Measurements from ENCODE around the gene MED13L. TPM values are rescaled to one million over a fixed set of nuclear protein-coding genes. Genes with fewer than 3 reads are reported as not detected.
A peak's percentile ranks its signal among the peaks of the same experiment; 100 is the strongest.

Gene MED13L
- total RNA-seq, 2 experiments from 2014 or later: 203 to 208 TPM

DNA sequence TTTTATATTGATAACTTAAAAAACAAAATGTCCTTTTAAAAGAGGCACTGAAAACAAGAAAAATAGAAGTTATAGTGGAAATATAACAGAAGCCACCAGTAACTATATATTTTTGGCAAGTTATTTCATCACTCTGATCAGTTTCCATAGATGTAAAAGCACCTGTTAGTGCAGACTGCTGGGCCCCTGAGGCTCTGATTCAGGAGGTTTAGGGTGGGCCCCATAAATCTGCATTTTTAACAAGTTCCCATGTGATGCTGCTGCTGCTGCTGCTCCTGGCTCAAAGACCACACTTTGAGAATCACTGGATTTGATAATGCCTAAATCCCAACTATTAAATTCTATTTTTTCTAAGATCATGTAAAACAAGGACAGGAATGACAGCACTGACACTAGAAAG lies 251.1 kb downstream of the MED13L start:
- Mint-ChIP-seq H3K4me1 (ENCODE audit: low read depth) (peaks cover 64% of the 10 kb centered on the region), H3K4me3 (no peak overlapping the region), H3K27me3 (no peaks in the 10 kb centered on the region), H3K27ac (peak overlapping the region; percentile 24), H3K36me3 (ENCODE audit: low read depth) (peaks cover 15% of the 10 kb centered on the region), H3K9me3 (no peaks in the 10 kb centered on the region)
- Histone ChIP-seq H3K36me3 (ENCODE audit: insufficient read depth, low read length) (no peaks in the 10 kb centered on the region), H3K27ac (ENCODE audit: low read depth in 1 of 2, low read length in 2 of 2) (no peak overlapping the region), H3K27me3 (ENCODE audit: control insufficient read depth in 1 of 2, insufficient read depth in 2 of 2, low read length in 2 of 2) (no peaks in the 10 kb centered on the region), H3K9me3 (ENCODE audit: control insufficient read depth in 1 of 2, insufficient read depth in 1 of 2, low read length in 2 of 2) (peaks cover 0 to 4% of the 10 kb centered on the region in 2 experiments), H3K4me1 (ENCODE audit: insufficient read depth, low read length) (no peaks in the 10 kb centered on the region), H3K4me3 (ENCODE audit: low read length) (no peak overlapping the region)
- no peak for ATAC-seq (ENCODE audit: poor library complexity)
- ChIA-PET POLR2A (no interaction called here), CTCF (no interaction called here)
- TF ChIP-seq, protein P1, sequence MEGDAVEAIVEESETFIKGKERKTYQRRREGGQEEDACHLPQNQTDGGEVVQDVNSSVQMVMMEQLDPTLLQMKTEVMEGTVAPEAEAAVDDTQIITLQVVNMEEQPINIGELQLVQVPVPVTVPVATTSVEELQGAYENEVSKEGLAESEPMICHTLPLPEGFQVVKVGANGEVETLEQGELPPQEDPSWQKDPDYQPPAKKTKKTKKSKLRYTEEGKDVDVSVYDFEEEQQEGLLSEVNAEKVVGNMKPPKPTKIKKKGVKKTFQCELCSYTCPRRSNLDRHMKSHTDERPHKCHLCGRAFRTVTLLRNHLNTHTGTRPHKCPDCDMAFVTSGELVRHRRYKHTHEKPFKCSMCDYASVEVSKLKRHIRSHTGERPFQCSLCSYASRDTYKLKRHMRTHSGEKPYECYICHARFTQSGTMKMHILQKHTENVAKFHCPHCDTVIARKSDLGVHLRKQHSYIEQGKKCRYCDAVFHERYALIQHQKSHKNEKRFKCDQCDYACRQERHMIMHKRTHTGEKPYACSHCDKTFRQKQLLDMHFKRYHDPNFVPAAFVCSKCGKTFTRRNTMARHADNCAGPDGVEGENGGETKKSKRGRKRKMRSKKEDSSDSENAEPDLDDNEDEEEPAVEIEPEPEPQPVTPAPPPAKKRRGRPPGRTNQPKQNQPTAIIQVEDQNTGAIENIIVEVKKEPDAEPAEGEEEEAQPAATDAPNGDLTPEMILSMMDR (IDR thresholded peaks at IDR 0.05): no peak
- intact Hi-C loops (cut with DNase I, micrococcal nuclease): no loop called here
- DNase-seq: no peak

DNA sequence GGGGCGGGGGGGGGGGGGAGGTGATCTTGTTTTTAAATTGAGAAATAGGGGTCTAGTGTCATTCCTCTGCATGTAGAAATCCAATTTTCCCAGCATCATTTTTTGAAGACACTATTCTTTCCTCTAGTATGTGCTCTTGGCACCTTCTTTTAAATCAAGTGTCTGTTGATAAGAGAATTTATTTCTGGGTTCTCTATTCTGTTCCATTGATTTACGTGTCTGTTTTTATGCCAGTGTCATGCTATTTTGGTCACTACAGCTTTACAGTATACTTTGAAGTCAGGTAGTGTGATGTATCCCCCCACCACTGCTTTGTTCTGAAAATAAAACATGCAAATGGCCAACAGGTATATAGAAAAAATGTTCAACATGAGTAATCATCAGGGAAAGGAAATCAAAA lies 252.7 kb downstream of the MED13L start:
- no peak overlapping the region for H3K27ac Mint-ChIP-seq

DNA sequence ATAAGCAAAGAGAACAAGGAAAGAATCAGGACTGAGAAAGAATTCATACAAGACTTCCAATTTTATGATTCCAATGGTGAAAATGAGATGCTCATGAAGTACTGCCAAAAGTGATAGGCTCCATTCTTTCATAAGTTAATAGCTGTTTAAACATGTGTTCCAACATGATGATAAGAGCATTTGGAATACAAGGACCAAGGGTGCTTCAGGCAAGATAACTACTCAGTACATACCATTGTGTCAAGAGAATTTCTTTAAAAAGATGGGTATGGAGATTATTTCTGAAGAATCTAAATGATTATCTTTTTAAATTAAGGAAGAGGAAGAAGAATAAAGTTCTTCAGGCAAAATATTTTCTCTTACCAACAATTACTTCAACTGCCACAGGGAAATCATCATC lies 258.1 kb downstream of the MED13L start:
- Mint-ChIP-seq H3K36me3 (ENCODE audit: low read depth) (peaks cover 69% of the 10 kb centered on the region), H3K4me1 (ENCODE audit: low read depth) (peaks cover 13% of the 10 kb centered on the region), H3K9me3 (no peaks in the 10 kb centered on the region), H3K27me3 (no peaks in the 10 kb centered on the region), H3K4me3 (no peak overlapping the region), H3K27ac (no peak overlapping the region)
- DNase-seq: no peak
- Histone ChIP-seq H3K27me3 (ENCODE audit: control insufficient read depth in 1 of 2, insufficient read depth in 2 of 2, low read length in 2 of 2) (no peaks in the 10 kb centered on the region), H3K9me3 (ENCODE audit: control insufficient read depth in 1 of 2, insufficient read depth in 1 of 2, low read length in 2 of 2) (no peaks in the 10 kb centered on the region), H3K4me1 (ENCODE audit: insufficient read depth, low read length) (no peaks in the 10 kb centered on the region), H3K36me3 (ENCODE audit: insufficient read depth, low read length) (peaks cover 40% of the 10 kb centered on the region), H3K27ac (ENCODE audit: low read depth in 1 of 2, low read length in 2 of 2) (no peak overlapping the region), H3K4me3 (ENCODE audit: low read length) (no peak overlapping the region)
- intact Hi-C loops (cut with DNase I, micrococcal nuclease): no loop called here
- ChIA-PET POLR2A (no interaction called here), CTCF (no interaction called here)
- TF ChIP-seq, protein P1 (IDR thresholded peaks at IDR 0.05): no peak
- ATAC-seq (ENCODE audit: poor library complexity): no peak

More for the DNA sequence above, 252.7 kb downstream of the MED13L start:
- ChIA-PET POLR2A (no interaction called here), CTCF (no interaction called here)
- H3K27me3 Mint-ChIP-seq: no peaks in the 10 kb centered on the region
- H3K4me1 Mint-ChIP-seq (ENCODE audit: low read depth): peaks cover 56% of the 10 kb centered on the region
- H3K4me3 Mint-ChIP-seq: no peak overlapping the region
- H3K4me3 ChIP-seq (ENCODE audit: low read length): no peak overlapping the region
- H3K36me3 ChIP-seq (ENCODE audit: insufficient read depth, low read length): peaks cover 8% of the 10 kb centered on the region
- H3K9me3 ChIP-seq (ENCODE audit: control insufficient read depth in 1 of 2, insufficient read depth in 1 of 2, low read length in 2 of 2): no peaks in the 10 kb centered on the region
- TF ChIP-seq, protein P1 (IDR thresholded peaks at IDR 0.05): no peak
- no peaks in the 10 kb centered on the region for H3K9me3 Mint-ChIP-seq
- ATAC-seq (ENCODE audit: poor library complexity): no peak
- no peaks in the 10 kb centered on the region for H3K27me3 ChIP-seq (ENCODE audit: control insufficient read depth in 1 of 2, insufficient read depth in 2 of 2, low read length in 2 of 2)
- peaks cover 23% of the 10 kb centered on the region for H3K36me3 Mint-ChIP-seq (ENCODE audit: low read depth)
- H3K27ac ChIP-seq (ENCODE audit: low read depth in 1 of 2, low read length in 2 of 2): no peak overlapping the region
- no peaks in the 10 kb centered on the region for H3K4me1 ChIP-seq (ENCODE audit: insufficient read depth, low read length)
- DNase-seq: no peak
- intact Hi-C loops (cut with DNase I, micrococcal nuclease): no loop called here
